GM12875 (cell line): Measurements from ENCODE around the gene SH2D3A.

Source experiments
- H3K4me3 ChIP-seq: one replicate; pipeline ENCODE4 v1.5.1; 2011; ENCODE audit warnings: low read depth, low read length, control low read depth
- TF ChIP-seq, protein P1 (sequence below): IDR thresholded peaks from 2 replicates; pipeline ENCODE4 v1.5.1; 2011; ENCODE audit warnings: low read depth, mild to moderate bottlenecking, control low read depth, inconsistent platforms, low read length, moderate library complexity, borderline replicate concordance; ENCODE audit not compliant: insufficient read depth

SH2D3A gene

GRCh38 chr19:6723108-6723618 is 44.1 kb downstream of the SH2D3A start:
- H3K4me3 ChIP-seq: no peak overlapping the region
- TF ChIP-seq, protein P1, sequence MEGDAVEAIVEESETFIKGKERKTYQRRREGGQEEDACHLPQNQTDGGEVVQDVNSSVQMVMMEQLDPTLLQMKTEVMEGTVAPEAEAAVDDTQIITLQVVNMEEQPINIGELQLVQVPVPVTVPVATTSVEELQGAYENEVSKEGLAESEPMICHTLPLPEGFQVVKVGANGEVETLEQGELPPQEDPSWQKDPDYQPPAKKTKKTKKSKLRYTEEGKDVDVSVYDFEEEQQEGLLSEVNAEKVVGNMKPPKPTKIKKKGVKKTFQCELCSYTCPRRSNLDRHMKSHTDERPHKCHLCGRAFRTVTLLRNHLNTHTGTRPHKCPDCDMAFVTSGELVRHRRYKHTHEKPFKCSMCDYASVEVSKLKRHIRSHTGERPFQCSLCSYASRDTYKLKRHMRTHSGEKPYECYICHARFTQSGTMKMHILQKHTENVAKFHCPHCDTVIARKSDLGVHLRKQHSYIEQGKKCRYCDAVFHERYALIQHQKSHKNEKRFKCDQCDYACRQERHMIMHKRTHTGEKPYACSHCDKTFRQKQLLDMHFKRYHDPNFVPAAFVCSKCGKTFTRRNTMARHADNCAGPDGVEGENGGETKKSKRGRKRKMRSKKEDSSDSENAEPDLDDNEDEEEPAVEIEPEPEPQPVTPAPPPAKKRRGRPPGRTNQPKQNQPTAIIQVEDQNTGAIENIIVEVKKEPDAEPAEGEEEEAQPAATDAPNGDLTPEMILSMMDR: no peak

GRCh38 chr19:6721773-6722172 is 45.5 kb downstream of the SH2D3A start:
- TF ChIP-seq, protein P1: no peak
- no peak overlapping the region for H3K4me3 ChIP-seq

DNA sequence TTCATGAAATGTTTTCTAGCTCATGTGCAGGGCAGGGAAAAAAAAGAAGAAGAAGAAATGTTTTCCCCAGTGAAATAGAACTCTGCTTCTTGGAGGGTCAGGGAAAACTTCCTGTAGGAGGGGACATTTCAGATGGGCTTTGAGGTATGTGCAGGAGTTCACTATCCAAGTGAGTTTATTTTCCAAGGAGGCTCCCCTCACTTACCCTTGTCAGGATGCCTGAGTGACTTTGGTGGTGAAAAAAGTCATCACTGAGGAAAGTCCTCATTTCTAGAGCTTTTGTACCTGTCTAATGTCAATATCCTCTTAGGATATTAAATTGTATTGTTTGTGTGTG is 46.1 kb downstream of the SH2D3A start:
- H3K4me3 ChIP-seq: no peak overlapping the region

GRCh38 chr19:6720369-6721137 is 46.7 kb downstream of the SH2D3A start, which contains the start of gene C3:
TSS of gene C3 (minus strand) at chr19:6720650. CDS start at chr19:6720589, 61 bp downstream.
- TF ChIP-seq, protein P1: no peak
- no peak within 1 kb of the TSS for H3K4me3 ChIP-seq

More for the DNA sequence above, 46.1 kb downstream of the SH2D3A start:
- TF ChIP-seq, protein P1: no peak

GRCh38 chr19:6719992-6720368 is 47.3 kb downstream of the SH2D3A start:
- TF ChIP-seq, protein P1: no peak
- no peak overlapping the region for H3K4me3 ChIP-seq

GRCh38 chr19:6719540-6719861 is 47.7 kb downstream of the SH2D3A start:
- TF ChIP-seq, protein P1: no peak
- H3K4me3 ChIP-seq: no peak overlapping the region
